Measurements from ENCODE around the gene EEF1G. TPM values are rescaled to one million over a fixed set of nuclear protein-coding genes. Genes with fewer than 3 reads are reported as not detected.

Gene EEF1G
- total and polyA plus RNA-seq, 2 of the 13 experiments (the other 11 are each of a cell fraction or from before 2014, with no cell fraction given), result 1,787 to 2,144 TPM

DNA sequence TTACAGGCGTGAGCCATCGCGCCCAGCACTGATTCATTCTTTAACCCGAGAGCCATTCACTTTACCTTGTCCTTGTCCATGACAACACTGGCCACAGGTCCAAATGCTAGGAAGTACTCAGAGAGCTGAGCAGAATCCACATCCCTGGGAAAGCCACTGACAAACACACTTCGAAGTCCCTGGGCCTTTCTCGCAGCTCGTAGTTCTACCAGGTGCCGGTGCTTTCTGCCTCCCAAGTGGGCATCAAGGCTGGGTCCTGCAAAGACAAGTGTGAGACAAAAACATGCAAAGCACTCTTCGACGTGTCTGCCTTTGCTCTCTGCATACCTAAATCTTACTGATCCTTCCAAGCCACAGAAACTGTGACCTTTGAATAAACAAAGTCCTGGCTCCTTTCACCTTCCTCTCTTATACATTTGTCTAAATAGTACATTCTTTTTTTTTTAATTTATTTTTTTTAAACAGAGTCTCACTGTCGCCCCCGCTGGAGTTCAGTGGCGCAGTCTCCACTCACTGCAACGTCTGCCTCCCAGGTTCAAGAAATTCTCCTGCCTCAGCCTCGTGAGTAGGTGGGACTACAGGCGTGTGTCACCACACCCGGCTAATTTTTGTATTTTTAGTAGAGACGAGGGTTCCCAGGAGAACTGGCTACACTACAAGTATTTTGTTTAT lies 15.4 kb upstream of the EEF1G start (continued):
- TF ChIP-seq XRCC5 (optimal IDR thresholded peaks at IDR 0.05; ENCODE audit: low read length) (no peak), ZNF362 (CRISPR knock-in tag; IDR thresholded peaks at IDR 0.05; ENCODE audit: borderline replicate concordance) (peak; percentile 55; the same call in 1 of the 2 replicates), ZNF235 (CRISPR knock-in tag; IDR thresholded peaks at IDR 0.05; ENCODE audit: borderline replicate concordance) (no peak), CENPBD1 (CRISPR knock-in tag; IDR thresholded peaks at IDR 0.05; ENCODE audit: borderline replicate concordance, low read depth) (no peak), CTCF (CRISPR knock-in tag; IDR thresholded peaks at IDR 0.05) (peak; percentile 24; the same call in 1 of the 2 replicates), GATAD1 (CRISPR knock-in tag; IDR thresholded peaks at IDR 0.05) (no peak), NR2F1 (CRISPR knock-in tag; IDR thresholded peaks at IDR 0.05) (no peak), ZFP90 (CRISPR knock-in tag; IDR thresholded peaks at IDR 0.05; ENCODE audit: borderline replicate concordance) (no peak), ZNF7 (CRISPR knock-in tag; IDR thresholded peaks at IDR 0.05) (peak; percentile 66; the same call in 1 of the 2 replicates), MBNL3 (CRISPR knock-in tag; conservative IDR thresholded peaks at IDR 0.05) (no peak), GRHL1 (CRISPR knock-in tag; conservative IDR thresholded peaks at IDR 0.05) (no peak), SNAPC4 (CRISPR knock-in tag; IDR thresholded peaks at IDR 0.05) (no peak)
- TF ChIP-seq, protein P1, sequence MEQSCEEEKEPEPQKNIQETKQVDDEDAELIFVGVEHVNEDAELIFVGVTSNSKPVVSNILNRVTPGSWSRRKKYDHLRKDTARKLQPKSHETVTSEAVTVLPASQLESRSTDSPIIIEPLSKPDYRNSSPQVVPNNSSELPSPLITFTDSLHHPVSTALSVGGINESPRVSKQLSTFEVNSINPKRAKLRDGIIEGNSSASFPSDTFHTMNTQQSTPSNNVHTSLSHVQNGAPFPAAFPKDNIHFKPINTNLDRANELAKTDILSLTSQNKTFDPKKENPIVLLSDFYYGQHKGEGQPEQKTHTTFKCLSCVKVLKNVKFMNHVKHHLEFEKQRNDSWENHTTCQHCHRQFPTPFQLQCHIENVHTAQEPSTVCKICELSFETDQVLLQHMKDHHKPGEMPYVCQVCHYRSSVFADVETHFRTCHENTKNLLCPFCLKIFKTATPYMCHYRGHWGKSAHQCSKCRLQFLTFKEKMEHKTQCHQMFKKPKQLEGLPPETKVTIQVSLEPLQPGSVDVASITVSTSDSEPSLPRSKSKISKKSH (CRISPR knock-in tag; IDR thresholded peaks at IDR 0.05; ENCODE audit: borderline replicate concordance), result no peak

All from HepG2 (cell line).